GM19043 (cell line): ENCODE results near the gene ZNF213.

ENCODE experiments used
- ATAC-seq: cut with Tn5 transposase; IDR thresholded peaks from one replicate; pipeline ENCODE4 v1.9.1; 2021; ENCODE audit warnings: low read depth; ENCODE audit not compliant: unreplicated experiment

ZNF213 gene

DNA sequence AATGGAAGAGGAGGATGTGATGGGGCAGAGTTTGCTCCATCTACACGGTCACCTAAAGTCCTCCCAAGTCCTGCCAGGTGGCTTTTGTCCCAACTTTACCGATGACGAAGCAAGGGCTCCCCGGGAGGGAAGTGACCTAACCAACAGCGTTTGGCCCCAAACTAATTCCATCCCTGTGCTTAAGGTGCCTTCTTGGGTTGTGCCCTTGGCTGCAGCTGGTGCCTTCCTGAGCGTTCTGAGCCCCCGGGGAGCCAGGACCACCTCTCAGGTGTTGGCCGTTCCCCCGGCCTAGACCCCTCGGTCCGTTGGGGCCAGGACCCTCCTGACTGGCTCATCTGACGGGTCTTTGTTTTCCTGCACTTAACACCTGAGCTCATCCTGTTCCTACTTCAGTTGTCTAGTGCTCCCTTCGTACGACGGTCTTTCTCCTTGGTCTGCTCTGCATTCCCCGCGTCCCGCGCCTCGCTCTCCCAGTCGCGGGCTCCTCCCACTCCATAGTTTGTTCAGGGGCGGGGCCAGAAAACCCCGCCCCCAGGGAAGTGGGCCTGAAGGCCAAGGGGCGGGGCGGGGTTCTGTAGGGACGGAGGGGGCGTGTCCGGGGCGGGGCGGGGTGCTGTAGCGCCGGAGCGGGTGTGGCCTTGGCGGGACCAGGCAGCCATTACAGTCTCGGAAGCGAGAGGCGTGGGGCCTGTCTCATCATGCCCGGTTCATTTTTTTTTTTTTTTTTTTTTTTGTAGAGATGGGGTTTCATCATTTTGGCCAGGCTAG lies 34.9 kb upstream of the ZNF213 start:
- no peak for ATAC-seq

- no peak for ATAC-seq
These were observed 33.6 kb upstream of the ZNF213 start for GRCh38 chr16:3101018-3101840.

- no peak for ATAC-seq
These were observed 32.9 kb upstream of the ZNF213 start for GRCh38 chr16:3101841-3102470.

GRCh38 chr16:3106205-3106928 lies 28.5 kb upstream of the ZNF213 start:
- ATAC-seq = peak; percentile 78

DNA sequence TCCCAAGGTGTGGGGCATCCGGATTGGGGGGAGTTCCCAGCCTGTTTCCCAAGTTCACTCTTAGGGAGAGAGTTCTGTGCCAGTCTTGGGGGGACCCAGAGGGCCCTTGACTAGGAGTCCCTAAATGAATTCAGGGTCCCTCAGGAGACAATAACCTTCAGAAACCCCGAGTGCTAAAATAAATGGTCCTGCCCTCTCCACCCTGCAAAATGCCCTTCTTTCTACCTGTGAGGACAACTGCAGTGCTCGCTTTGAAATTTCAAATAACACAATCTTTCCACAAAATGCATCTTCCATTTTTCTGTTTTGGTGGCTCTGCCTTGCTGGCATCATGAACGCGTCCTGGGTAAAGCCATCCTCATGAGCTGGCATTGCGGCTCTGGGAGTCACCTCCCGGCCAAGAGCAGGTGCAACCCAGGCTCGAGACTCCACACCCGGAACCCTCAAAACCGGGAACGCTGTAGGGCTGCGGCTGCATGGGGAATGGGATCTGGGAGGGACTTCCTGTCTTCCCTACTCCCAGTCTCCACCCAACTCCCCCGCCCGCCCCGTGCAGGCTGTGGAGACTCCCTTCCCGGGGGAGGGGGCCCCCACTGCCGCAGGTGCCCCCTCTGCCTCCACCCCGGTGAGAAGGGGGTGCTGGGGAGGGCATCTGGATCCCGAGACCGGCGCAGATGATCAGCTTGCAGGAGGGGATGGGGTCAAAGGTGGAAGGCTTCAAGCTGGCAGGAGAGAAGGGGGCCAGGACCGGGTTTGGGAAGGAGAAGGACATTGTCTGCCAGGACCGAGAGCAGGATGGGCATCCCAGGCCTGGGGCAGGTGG lies 22.6 kb upstream of the ZNF213 start, which contains the start of gene ZNF205:
TSS of gene ZNF205 (plus strand) at position 529 of the 823 bp plus-strand sequence. CDS start 845 bp downstream, outside the sequence.
- no peak for ATAC-seq

GRCh38 chr16:3112881-3113574 lies 21.8 kb upstream of the ZNF213 start:
- no peak for ATAC-seq

GRCh38 chr16:3113765-3114479 lies 20.9 kb upstream of the ZNF213 start:
- no peak for ATAC-seq

GRCh38 chr16:3115003-3115402 lies 19.8 kb upstream of the ZNF213 start:
- ATAC-seq = no peak

GRCh38 chr16:3115561-3115960 lies 19.3 kb upstream of the ZNF213 start:
- no peak for ATAC-seq

- ATAC-seq = no peak
These were observed 16.5 kb upstream of the ZNF213 start for GRCh38 chr16:3118204-3118790.

- ATAC-seq = no peak
These were observed 16.0 kb upstream of the ZNF213 start for GRCh38 chr16:3118846-3119245.

GRCh38 chr16:3119286-3119685 lies 15.5 kb upstream of the ZNF213 start:
- no peak for ATAC-seq

GRCh38 chr16:3119701-3120408 lies 15.0 kb upstream of the ZNF213 start:
- no peak for ATAC-seq

GRCh38 chr16:3120435-3120834 lies 14.4 kb upstream of the ZNF213 start:
- no peak for ATAC-seq

GRCh38 chr16:3121851-3122467 lies 12.9 kb upstream of the ZNF213 start:
- no peak for ATAC-seq

GRCh38 chr16:3122926-3123570 lies 11.8 kb upstream of the ZNF213 start:
- ATAC-seq = no peak
